ENCODE results near the gene THRB.

The THRB gene

GRCh38 chr3:24342275-24342674, 152.4 kb downstream of the THRB start:
- no peak for DNase-seq

- no peak for DNase-seq
These were observed 153.0 kb downstream of the THRB start for GRCh38 chr3:24341668-24342067.

GRCh38 chr3:24340966-24341365, 153.7 kb downstream of the THRB start:
- no peak for DNase-seq

- DNase-seq: no peak
These were observed 154.5 kb downstream of the THRB start for GRCh38 chr3:24340161-24340560.

GRCh38 chr3:24339266-24339825, 155.3 kb downstream of the THRB start:
- no peak for DNase-seq

GRCh38 chr3:24338409-24339130, 156.1 kb downstream of the THRB start:
- no peak for DNase-seq

GRCh38 chr3:24336101-24336500, 158.5 kb downstream of the THRB start:
- no peak for DNase-seq

- no peak for DNase-seq
These were observed 162.6 kb downstream of the THRB start for GRCh38 chr3:24332092-24332491.

GRCh38 chr3:24323272-24323671, 171.4 kb downstream of the THRB start:
- no peak for DNase-seq

GRCh38 chr3:24320601-24321000, 174.0 kb downstream of the THRB start:
- no peak for DNase-seq

GRCh38 chr3:24318677-24319287, 175.9 kb downstream of the THRB start:
- no peak for DNase-seq

- DNase-seq: no peak
These were observed 177.7 kb downstream of the THRB start for GRCh38 chr3:24316887-24317383.

GRCh38 chr3:24315971-24316370, 178.7 kb downstream of the THRB start:
- no peak for DNase-seq

- no peak for DNase-seq
These were observed 179.3 kb downstream of the THRB start for GRCh38 chr3:24315356-24315755.

GRCh38 chr3:24311881-24312280, 182.8 kb downstream of the THRB start:
- no peak for DNase-seq

GRCh38 chr3:24310887-24311286, 183.8 kb downstream of the THRB start:
- DNase-seq: no peak

- no peak for DNase-seq
These were observed 188.1 kb downstream of the THRB start for GRCh38 chr3:24306518-24306917.

GRCh38 chr3:24305795-24306467, 188.7 kb downstream of the THRB start:
- DNase-seq: no peak

GRCh38 chr3:24303057-24303754, 191.4 kb downstream of the THRB start:
- DNase-seq: no peak

- DNase-seq: no peak
These were observed 192.3 kb downstream of the THRB start for GRCh38 chr3:24302396-24302795.

- DNase-seq: no peak
These were observed 193.7 kb downstream of the THRB start for GRCh38 chr3:24300949-24301348.

- no peak for DNase-seq
These were observed 194.6 kb downstream of the THRB start for GRCh38 chr3:24299806-24300626.

Data from activated CD4-positive, alpha-beta T cell treated with anti-CD3 and anti-CD28 coated beads, Interleukin-2, Interleukin-6, amounts not matched to agents 100 ng/mL and 50 ng/mL, durations not matched to agents 16 hours and 8 hours (primary cell).